OCI-LY7 (cell line): ENCODE results near the gene ZNF430. TPM values are rescaled to one million over a fixed set of nuclear protein-coding genes. Genes with fewer than 3 reads are reported as not detected.

ENCODE experiments used
- small RNA-seq: library from RNA; depleted of rRNA; stranded (forward); fragments of <200 nt; gene quantifications from one replicate; pipeline ENCODE3, GENCODE V24; 2014
- total RNA-seq, 2 experiments: library from RNA; depleted of rRNA in 1 of 2; stranded (reverse); fragments of >200 nt in 1 of 2; shearing (Covaris generic) in 1 of 2; gene quantifications; 2 replicates each; pipeline ENCODE4 v1.2.3, GENCODE V29; 2014 to 2022

ZNF430 gene
- total RNA-seq, 2 experiments from 2014 or later = 14.0 to 31.5 TPM

Small RNA genes within 50 kb of the gene (small RNA-seq; reads per million reads assigned to genes)
- not detected for gene AC008739.3

Other genes with a start within 250 kb of the ZNF430 start
- gene ZNF66, start 244.4 kb upstream of the ZNF430 start, total RNA-seq (2014; rRNA removed; shearing (Covaris generic)) = 32.4 and 34.2 TPM in 2 replicates
- 28.4 and 39.6 TPM in 2 replicates for gene ZNF66, start 244.4 kb upstream of the ZNF430 start, total RNA-seq (2022)
- gene ZNF85, start 97.4 kb upstream of the ZNF430 start, total RNA-seq (2014; rRNA removed; shearing (Covaris generic)) = 26.5 and 27.1 TPM in 2 replicates
- gene ZNF85, start 97.4 kb upstream of the ZNF430 start, total RNA-seq (2022) = 25.2 and 29.9 TPM in 2 replicates
- 39.6 and 46.4 TPM in 2 replicates for gene ZNF714, start 61.5 kb downstream of the ZNF430 start, total RNA-seq (2014; rRNA removed; shearing (Covaris generic))
- 51.7 and 59.2 TPM in 2 replicates for gene ZNF714, start 61.5 kb downstream of the ZNF430 start, total RNA-seq (2022)
- 11.9 and 26.6 TPM in 2 replicates for gene ZNF431, start 121.4 kb downstream of the ZNF430 start, total RNA-seq (2014; rRNA removed; shearing (Covaris generic))
- 27.0 and 34.5 TPM in 2 replicates for gene ZNF431, start 121.4 kb downstream of the ZNF430 start, total RNA-seq (2022)